GM23248 (cell line): ENCODE measurements around the gene AIFM1. TPM values are rescaled to one million over a fixed set of nuclear protein-coding genes. Genes with fewer than 3 reads are reported as not detected.

Experiments
- DNase-seq: peaks from one replicate; pipeline ENCODE4 v3.0.0-alpha.2; 2015
- H2AFZ ChIP-seq: fragments of 200-600 bp; sonication (generic); 2 replicates; pipeline ENCODE4 v1.6.1; 2016; ENCODE audit warnings: antibody characterized with exemption
- H3F3A ChIP-seq: fragments of 200-600 bp; sonication (generic); 2 replicates; pipeline ENCODE4 v1.6.1; 2016; ENCODE audit warnings: mild to moderate bottlenecking, antibody characterized with exemption, mixed run types; ENCODE audit not compliant: insufficient read depth
- H3K27ac ChIP-seq: fragments of 200-600 bp; sonication (generic); 2 replicates; pipeline ENCODE4 v1.5.1; 2016; ENCODE audit warnings: mild to moderate bottlenecking
- H3K27me3 ChIP-seq: fragments of 200-600 bp; sonication (generic); replicated peaks from 2 replicates; pipeline ENCODE4 v1.6.1; 2016; ENCODE audit warnings: mild to moderate bottlenecking; ENCODE audit not compliant: insufficient read depth
- H3K36me3 ChIP-seq: fragments of 200-600 bp; sonication (generic); 2 replicates; pipeline ENCODE4 v1.6.1; 2016; ENCODE audit warnings: low read depth, mild to moderate bottlenecking
- H3K4me1 ChIP-seq: fragments of 200-600 bp; sonication (generic); 2 replicates; pipeline ENCODE4 v1.6.1; 2016; ENCODE audit warnings: mild to moderate bottlenecking; ENCODE audit not compliant: insufficient read depth
- H3K4me2 ChIP-seq: fragments of 200-600 bp; sonication (generic); one replicate; pipeline ENCODE4 v1.6.1; 2016; ENCODE audit warnings: mild to moderate bottlenecking; ENCODE audit not compliant: unreplicated experiment
- H3K4me3 ChIP-seq: fragments of 200-600 bp; sonication (generic); 2 replicates; pipeline ENCODE4 v1.5.1; 2016; ENCODE audit warnings: mild to moderate bottlenecking
- H3K79me2 ChIP-seq: fragments of 200-600 bp; sonication (generic); 2 replicates; pipeline ENCODE4 v1.6.1; 2016; ENCODE audit warnings: mild to moderate bottlenecking; ENCODE audit not compliant: insufficient read depth
- H3K9ac ChIP-seq: fragments of 200-600 bp; sonication (generic); 2 replicates; pipeline ENCODE4 v1.6.1; 2016; ENCODE audit warnings: mild to moderate bottlenecking
- H3K9me2 ChIP-seq: fragments of 200-600 bp; sonication (generic); 2 replicates; pipeline ENCODE4 v1.6.1; 2016; ENCODE audit warnings: mixed run types, mild to moderate bottlenecking, moderate library complexity; ENCODE audit not compliant: insufficient read depth
- H3K9me3 ChIP-seq: fragments of 200-600 bp; sonication (generic); one replicate; pipeline ENCODE4 v1.6.1; 2017; ENCODE audit warnings: low read depth
- H4K20me1 ChIP-seq: fragments of 200-600 bp; sonication (generic); 2 replicates; pipeline ENCODE4 v1.6.0; 2016; ENCODE audit not compliant: insufficient read depth
- EZH2 ChIP-seq: fragments of 200-600 bp; sonication (generic); IDR thresholded peaks from 2 replicates; pipeline ENCODE4 v1.6.1; 2018; ENCODE audit warnings: antibody characterized with exemption, mild to moderate bottlenecking; ENCODE audit not compliant: insufficient read depth, poor library complexity, severe bottlenecking
- EZH2phosphoT487 ChIP-seq: fragments of 200-600 bp; sonication (generic); IDR thresholded peaks from 2 replicates; pipeline ENCODE4 v1.6.1; 2018; ENCODE audit warnings: antibody characterized with exemption, moderate library complexity, mild to moderate bottlenecking, low read depth; ENCODE audit not compliant: insufficient read depth
- WGBS, 2 experiments: methylation state at CpG; one replicate each; pipeline ENCODE4 v1.1.6; 2015 to 2017; ENCODE audit warnings: low lambda C conversion rate in 2 of 2, low coverage in 1 of 2; ENCODE audit errors: missing lambda C conversion rate in 2 of 2; 5-methylcytosine and 5-hydroxymethylcytosine counted together
- in situ Hi-C: fragments of 300-500 bp; cut with MboI; formaldehyde crosslinking; loops from 2 replicates; pipeline ENCODE4 v1.15.0; 2020
- polyA plus RNA-seq: library from polyadenylated mRNA; unstranded; fragments of >200 nt; fragmentation: Nextera tagmentation; extraction: Ambion mirVana; gene quantifications from 2 replicates; pipeline ENCODE4 v1.2.1, GENCODE V29; 2016
- total RNA-seq: library from RNA; depleted of rRNA; stranded (reverse); fragments of >200 nt; shearing (Covaris generic); gene quantifications from 2 replicates; pipeline ENCODE4 v1.2.3, GENCODE V29; 2014

The AIFM1 gene
- total and polyA plus RNA-seq, 2 experiments from 2014 or later = 14.6 to 22.5 TPM

DNA sequence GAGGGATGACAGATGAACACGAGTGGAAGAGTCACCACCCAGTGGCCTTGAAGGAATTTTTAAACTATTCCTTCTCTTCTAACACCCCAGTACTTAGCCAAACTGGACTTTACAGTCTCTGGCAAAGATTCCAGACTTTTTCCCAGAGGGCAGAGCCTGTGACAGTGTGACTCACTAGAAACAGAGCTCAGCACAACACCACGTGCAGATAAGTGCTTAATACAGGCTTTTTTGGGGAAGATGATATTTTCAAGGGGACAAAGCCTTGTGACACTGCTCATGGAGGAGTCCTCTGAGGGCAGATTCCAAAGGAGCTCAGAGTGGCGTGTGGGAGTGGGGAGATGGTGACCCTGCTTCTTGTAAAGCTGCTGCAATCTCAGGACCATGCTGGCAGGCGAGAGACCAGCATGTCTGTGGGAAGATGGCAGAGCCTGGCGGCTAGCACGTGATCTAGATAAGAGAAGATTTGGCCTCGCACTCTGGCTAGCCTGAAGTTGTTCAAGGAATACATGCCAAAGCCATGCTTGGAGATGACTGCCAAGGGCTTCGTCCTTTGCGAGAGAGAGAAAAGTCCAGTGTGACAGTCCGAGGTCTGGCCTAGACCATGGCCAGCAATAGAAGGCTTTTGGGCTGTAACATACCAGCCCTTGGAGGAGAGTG is 8.5 kb upstream of the AIFM1 start:
- H3K4me3 ChIP-seq = no peak overlapping the region
- TF ChIP-seq EZH2 = no peak
- no peak for TF ChIP-seq EZH2phosphoT487
- H3K4me2 ChIP-seq = peak overlapping the region; percentile 71
- no peaks in the 10 kb centered on the region for H3K9me3 ChIP-seq
- H2AFZ ChIP-seq = peak overlapping the region; percentile 45; the same call in 1 of the 2 replicates
- H3K27ac ChIP-seq = peak overlapping the region; percentile 99
- H3F3A ChIP-seq = peaks cover 15% of the 10 kb centered on the region
- H4K20me1 ChIP-seq = no peaks in the 10 kb centered on the region
- peaks cover 17% of the 10 kb centered on the region for H3K4me1 ChIP-seq
- WGBS, 2 experiments = 30 to 47% methylated on average over 8 to 9 of the region's 10 CpGs
- in situ Hi-C loops = no loop called here
- no peaks in the 10 kb centered on the region for H3K9me2 ChIP-seq
- peak overlapping the region; percentile 87 for H3K9ac ChIP-seq
- no peaks in the 10 kb centered on the region for H3K36me3 ChIP-seq
- H3K79me2 ChIP-seq = no peaks in the 10 kb centered on the region
- H3K27me3 ChIP-seq = no peaks in the 10 kb centered on the region
- DNase-seq = peak; percentile 83

DNA sequence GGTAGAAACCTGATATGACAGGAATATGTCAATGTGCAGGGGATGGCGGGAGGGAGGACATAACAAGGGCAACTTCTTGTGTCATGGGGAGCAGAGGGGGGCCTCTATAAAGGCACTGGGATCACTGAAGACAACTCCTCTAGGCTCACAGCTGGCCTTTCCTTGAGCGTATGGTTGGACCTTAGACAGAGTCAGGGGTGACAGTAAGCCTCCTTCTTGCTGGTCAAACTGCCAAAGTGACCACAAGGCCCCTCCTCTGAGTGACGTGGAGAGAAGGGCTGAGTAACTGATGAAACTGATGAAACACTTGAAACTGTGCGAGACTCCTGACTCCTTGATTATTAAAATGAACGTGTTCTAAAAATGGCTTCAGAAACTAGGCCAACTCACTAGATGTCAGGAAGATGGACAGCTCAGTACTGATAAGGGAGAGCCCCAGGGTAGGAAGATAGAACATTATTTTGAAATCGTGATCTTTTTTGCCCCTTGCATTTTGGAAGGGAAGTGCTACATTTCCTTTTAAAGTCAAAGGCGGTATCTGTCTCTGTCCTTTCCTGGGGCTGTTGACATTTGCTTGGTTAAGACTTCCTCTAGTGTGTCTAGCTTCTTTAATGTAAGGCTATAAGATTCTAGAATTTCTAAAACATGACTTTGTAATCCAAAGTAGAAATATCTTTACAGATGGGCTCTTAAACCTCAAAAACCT is 7.7 kb upstream of the AIFM1 start:
- H3K4me2 ChIP-seq = peak overlapping the region; percentile 71
- no peaks in the 10 kb centered on the region for H3K79me2 ChIP-seq
- no peaks in the 10 kb centered on the region for H3K27me3 ChIP-seq
- WGBS, 2 experiments = 26 to 27% methylated on average over 7 of the region's 7 CpGs
- 0 out of 2 replicates have a peak overlapping the region, but pooled peaks have one; percentile 55 for H2AFZ ChIP-seq
- peaks cover 17% of the 10 kb centered on the region for H3K4me1 ChIP-seq
- in situ Hi-C loops = no loop called here
- H3K4me3 ChIP-seq = peak overlapping the region; percentile 40
- no peaks in the 10 kb centered on the region for H3K9me3 ChIP-seq
- no peaks in the 10 kb centered on the region for H4K20me1 ChIP-seq
- H3K27ac ChIP-seq = peak overlapping the region; percentile 99
- no peaks in the 10 kb centered on the region for H3K9me2 ChIP-seq
- peaks cover 15% of the 10 kb centered on the region for H3F3A ChIP-seq
- peak; percentile 85 for DNase-seq
- no peak for TF ChIP-seq EZH2
- no peak for TF ChIP-seq EZH2phosphoT487
- no peaks in the 10 kb centered on the region for H3K36me3 ChIP-seq
- H3K9ac ChIP-seq = peak overlapping the region; percentile 87

- WGBS, 2 experiments = 23 to 26% methylated on average over 20 to 33 of the region's 34 CpGs
- no peak for DNase-seq
- Histone ChIP-seq H3K9me3 (no peaks in the 10 kb centered on the region), H3K4me3 (peak overlapping the region; percentile 64), H3K27me3 (no peaks in the 10 kb centered on the region), H3K9ac (peak overlapping the region; percentile 87), H3K4me1 (peaks cover 17% of the 10 kb centered on the region), H2AFZ (peak overlapping the region; percentile 81), H3K27ac (peak overlapping the region; percentile 99), H3K4me2 (peak overlapping the region; percentile 48), H3F3A (peaks cover 15% of the 10 kb centered on the region), H3K79me2 (no peaks in the 10 kb centered on the region), H3K36me3 (no peaks in the 10 kb centered on the region), H4K20me1 (no peaks in the 10 kb centered on the region), H3K9me2 (no peaks in the 10 kb centered on the region)
- TF ChIP-seq EZH2 (no peak), EZH2phosphoT487 (no peak)
- in situ Hi-C loops = no loop called here
Measured at GRCh38 chrX:130172127-130172845, 6.6 kb upstream of the AIFM1 start.

- Histone ChIP-seq H3K9me3 (no peaks in the 10 kb centered on the region), H3F3A (peaks cover 15% of the 10 kb centered on the region), H3K36me3 (no peaks in the 10 kb centered on the region), H4K20me1 (no peaks in the 10 kb centered on the region), H3K9ac (peak within 1 kb of the TSS; percentile 87), H3K9me2 (no peaks in the 10 kb centered on the region), H3K4me3 (peak within 1 kb of the TSS; percentile 64), H3K4me1 (peaks cover 17% of the 10 kb centered on the region), H3K79me2 (no peaks in the 10 kb centered on the region), H2AFZ (peak within 1 kb of the TSS; percentile 81), H3K27me3 (no peaks in the 10 kb centered on the region), H3K4me2 (peak within 1 kb of the TSS; percentile 48), H3K27ac (peak within 1 kb of the TSS; percentile 99)
- 1 to 2% methylated on average over 25 to 31 of the region's 61 CpGs for WGBS, 2 experiments
- DNase-seq = peak; percentile 48
- TF ChIP-seq EZH2 (no peak), EZH2phosphoT487 (no peak)
- in situ Hi-C loops = no loop called here
Measured at GRCh38 chrX:130171446-130172126, 5.9 kb upstream of the AIFM1 start, which contains the start of gene RAB33A. TSS of gene RAB33A (plus strand) at chrX:130171962. CDS start at chrX:130172063, 101 bp downstream.
